HepG2 (cell line): Measurements from ENCODE around the gene COL4A2. TPM values are rescaled to one million over a fixed set of nuclear protein-coding genes. Genes with fewer than 3 reads are reported as not detected.

Experiments used
- ATAC-seq: fragments of 200-7000 bp; cut with Tn5 transposase; 3 replicates; pipeline ENCODE4 v1.9.1; 2020; ENCODE audit warnings: mild to moderate bottlenecking, moderate library complexity
- BruUV-seq: library from RNA; stranded (reverse); fragments of 400-500 nt; replicated peaks from 2 replicates; lab custom pipeline; 2021; lab: Mats Ljungman, UMichigan
- CTCF ChIA-PET: fragments of 300-600 bp; formaldehyde crosslinking; extraction: SDS; loops from one replicate; lab custom pipeline; 2021; ENCODE audit warnings: low total read pairs, inconsistent platforms, low intra/inter-chr PET ratio; lab: Yijun Ruan, JAX
- POLR2A ChIA-PET: fragments of 350-600 bp; sonication (Branson Sonifier 250); formaldehyde crosslinking; loops from one replicate; lab custom pipeline; 2020; ENCODE audit warnings: antibody characterized with exemption, inconsistent platforms; lab: Yijun Ruan, JAX
- DNase-seq: peaks from one replicate; pipeline ENCODE4 v3.0.0-alpha.2; 2015; ENCODE audit warnings: low spot score
- FAIRE-seq: peaks from 3 replicates; lab custom pipeline; 2011; peaks lifted over from hg19 to GRCh38; lab: Jason Lieb, UNC
- H2AFZ ChIP-seq: one replicate; pipeline ENCODE4 v1.6.1; 2011; ENCODE audit warnings: low read length, inconsistent platforms
- H3K27ac ChIP-seq: fragments of 300-600 bp; 3 replicates; pipeline ENCODE4 v1.8.0; 2011; ENCODE audit warnings: mixed run types, mild to moderate bottlenecking, mixed read lengths, low read length, inconsistent platforms; ENCODE audit not compliant: insufficient read depth; ENCODE audit errors: extremely low read length
- H3K27me3 ChIP-seq, 2 experiments: fragments of 200-600 bp in 1 of 2; 2 replicates in 1 of 2; 3 replicates in 1 of 2; pipeline versions ENCODE4 v1.6.0 to v1.8.0; 2011; ENCODE audit warnings: low read length in 2 of 2, mild to moderate bottlenecking in 2 of 2, moderate library complexity in 2 of 2, inconsistent platforms in 1 of 2; ENCODE audit not compliant: insufficient read depth in 2 of 2, control insufficient read depth in 1 of 2
- H3K36me3 ChIP-seq, 2 experiments: fragments of 200-600 bp in 1 of 2; replicated peaks in 1 of 2; 2 replicates in 1 of 2; 3 replicates in 1 of 2; pipeline versions ENCODE4 v1.5.1 to v1.8.0; 2011; ENCODE audit warnings: low read length in 2 of 2, inconsistent platforms in 1 of 2; ENCODE audit not compliant: insufficient read depth in 2 of 2, control insufficient read depth in 1 of 2
- H3K4me1 ChIP-seq: 2 replicates; pipeline ENCODE4 v1.5.1; 2012; ENCODE audit warnings: low read length, inconsistent platforms; ENCODE audit not compliant: insufficient read depth
- H3K4me2 ChIP-seq: 2 replicates; pipeline ENCODE4 v1.6.0; 2011; ENCODE audit warnings: low read depth, low read length, inconsistent platforms
- H3K4me3 ChIP-seq, 3 experiments: fragments of 200-600 bp in 1 of 3; sonication (generic), shearing (Covaris generic) in 1 of 3; replicated peaks in 1 of 3; 2 replicates each; pipeline ENCODE4 v1.5.1; 2011 to 2016; ENCODE audit warnings: low read length in 3 of 3, inconsistent platforms in 2 of 3, low read depth in 2 of 3, mild to moderate bottlenecking in 2 of 3, control low read depth in 1 of 3, mixed read lengths in 1 of 3; ENCODE audit not compliant: insufficient read depth in 1 of 3
- H3K79me2 ChIP-seq: one replicate; pipeline ENCODE4 v1.6.1; 2011; ENCODE audit warnings: low read length, inconsistent platforms; ENCODE audit not compliant: insufficient read depth
- H3K9ac ChIP-seq: 2 replicates; pipeline ENCODE4 v1.6.0; 2011; ENCODE audit warnings: mild to moderate bottlenecking, low read depth, low read length, inconsistent platforms; ENCODE audit not compliant: insufficient read depth
- H3K9me3 ChIP-seq: 2 replicates; pipeline ENCODE4 v1.5.1; 2012; ENCODE audit warnings: mild to moderate bottlenecking, low read length
- H4K20me1 ChIP-seq: 2 replicates; pipeline ENCODE4 v1.6.0; 2011; ENCODE audit warnings: inconsistent platforms, mild to moderate bottlenecking, low read length, moderate library complexity; ENCODE audit not compliant: insufficient read depth
- HOXA7 ChIP-seq: sonication (generic); formaldehyde crosslinking; IDR thresholded peaks from 2 replicates; pipeline ENCODE4 v1.8.1; 2022; ENCODE audit warnings: mild to moderate bottlenecking, missing genetic modification reagents, moderate library complexity
- KDM1A ChIP-seq: IDR thresholded peaks from 2 replicates; pipeline ENCODE4 v1.6.1; 2016; ENCODE audit warnings: missing compliant biosample characterization
- NONO ChIP-seq, 2 experiments: fragments of 450-650 bp in 1 of 2; sonication (generic) in 1 of 2; formaldehyde crosslinking in 1 of 2; IDR thresholded peaks in 1 of 2; conservative IDR thresholded peaks in 1 of 2; 2 replicates each; pipeline versions ENCODE4 v1.6.1 to v1.8.0; 2017 to 2022; ENCODE audit warnings: mild to moderate bottlenecking in 1 of 2, missing genetic modification reagents in 1 of 2, moderate library complexity in 1 of 2
- SIN3A ChIP-seq: IDR thresholded peaks from 2 replicates; pipeline ENCODE4 v1.6.1; 2011; ENCODE audit warnings: low read depth, mild to moderate bottlenecking, control low read depth, low read length, borderline replicate concordance
- ZBTB20 ChIP-seq: sonication (generic); formaldehyde crosslinking; IDR thresholded peaks from 2 replicates; pipeline ENCODE4 v1.8.1; 2023; ENCODE audit warnings: missing genetic modification reagents, low read depth, mild to moderate bottlenecking, borderline replicate concordance
- ZNF230 ChIP-seq: sonication (generic); formaldehyde crosslinking; IDR thresholded peaks from 2 replicates; pipeline ENCODE4 v1.4.0; 2020; ENCODE audit warnings: mild to moderate bottlenecking, missing genetic modification reagents
- ZNF879 ChIP-seq: sonication (generic); formaldehyde crosslinking; IDR thresholded peaks from 2 replicates; pipeline ENCODE4 v1.8.1; 2023; ENCODE audit warnings: missing genetic modification reagents
- WGBS: methylation state at CpG from one replicate; pipeline ENCODE4 v1.1.6; 2017; ENCODE audit warnings: low lambda C conversion rate; 5-methylcytosine and 5-hydroxymethylcytosine counted together
- in situ Hi-C: cut with HindIII; loops from 2 replicates; pipeline ENCODE4 v1.10.0; 2017; ENCODE audit warnings: low pct_unique_long_range_greater_than_20kb; ENCODE audit not compliant: extremely low pct_ligation_motif_present
- intact Hi-C: fragments of 100-400 bp; cut with micrococcal nuclease; formaldehyde crosslinking; loops from one replicate; pipeline ENCODE4 v1.10.0; 2022; ENCODE audit not compliant: unreplicated experiment
- polyA plus RNA-seq, 8 experiments: library from polyadenylated mRNA; depleted of rRNA in 3 of 8; stranded (reverse) in 7 of 8; unstranded in 1 of 8; fragments of >200 nt; fragmentation: Illumina TruSeq in 4 of 8; extraction: Trizol in 4 of 8; gene quantifications; 2 replicates each; pipeline versions ENCODE4 v1.2.1 to v1.2.3, GENCODE V29; 2011 to 2016; ENCODE audit warnings: low read depth in 4 of 8, missing spikeins in 1 of 8, mixed read lengths in 1 of 8; ENCODE audit not compliant: insufficient read depth in 1 of 8
- total RNA-seq, 5 experiments: library from RNA; depleted of rRNA; stranded (reverse); fragments of >200 nt; fragmentation: Illumina TruSeq; extraction: Trizol; gene quantifications; 2 replicates each; pipeline ENCODE4 v1.2.3, GENCODE V29; 2016; ENCODE audit warnings: low read depth in 1 of 5
- TF ChIP-seq, protein P1 (sequence below): sonication (generic); formaldehyde crosslinking; IDR thresholded peaks from 2 replicates; pipeline ENCODE4 v1.4.0; 2020; ENCODE audit warnings: missing genetic modification reagents, borderline replicate concordance
- TF ChIP-seq, protein P2 (sequence below): sonication (generic); formaldehyde crosslinking; IDR thresholded peaks from 2 replicates; pipeline ENCODE4 v1.5.0; 2020; ENCODE audit warnings: missing genetic modification reagents
- TF ChIP-seq, protein P3 (sequence below), 2 experiments: sonication (generic) in 1 of 2; formaldehyde crosslinking in 1 of 2; IDR thresholded peaks; 2 replicates each; pipeline versions ENCODE4 v1.5.1 to v1.6.1; 2011 to 2020; ENCODE audit warnings: borderline replicate concordance in 1 of 2, low read depth in 1 of 2, low read length in 1 of 2, mild to moderate bottlenecking in 1 of 2, missing genetic modification reagents in 1 of 2, moderate library complexity in 1 of 2
- TF ChIP-seq, protein P4 (sequence below): sonication (generic); formaldehyde crosslinking; IDR thresholded peaks from 2 replicates; pipeline ENCODE4 v1.4.0; 2020; ENCODE audit warnings: missing genetic modification reagents

The COL4A2 gene
- total and polyA plus RNA-seq, 2 of the 13 experiments (the other 11 are each of a cell fraction or from before 2014, with no cell fraction given), result 0.22 to 1.9 TPM

DNA sequence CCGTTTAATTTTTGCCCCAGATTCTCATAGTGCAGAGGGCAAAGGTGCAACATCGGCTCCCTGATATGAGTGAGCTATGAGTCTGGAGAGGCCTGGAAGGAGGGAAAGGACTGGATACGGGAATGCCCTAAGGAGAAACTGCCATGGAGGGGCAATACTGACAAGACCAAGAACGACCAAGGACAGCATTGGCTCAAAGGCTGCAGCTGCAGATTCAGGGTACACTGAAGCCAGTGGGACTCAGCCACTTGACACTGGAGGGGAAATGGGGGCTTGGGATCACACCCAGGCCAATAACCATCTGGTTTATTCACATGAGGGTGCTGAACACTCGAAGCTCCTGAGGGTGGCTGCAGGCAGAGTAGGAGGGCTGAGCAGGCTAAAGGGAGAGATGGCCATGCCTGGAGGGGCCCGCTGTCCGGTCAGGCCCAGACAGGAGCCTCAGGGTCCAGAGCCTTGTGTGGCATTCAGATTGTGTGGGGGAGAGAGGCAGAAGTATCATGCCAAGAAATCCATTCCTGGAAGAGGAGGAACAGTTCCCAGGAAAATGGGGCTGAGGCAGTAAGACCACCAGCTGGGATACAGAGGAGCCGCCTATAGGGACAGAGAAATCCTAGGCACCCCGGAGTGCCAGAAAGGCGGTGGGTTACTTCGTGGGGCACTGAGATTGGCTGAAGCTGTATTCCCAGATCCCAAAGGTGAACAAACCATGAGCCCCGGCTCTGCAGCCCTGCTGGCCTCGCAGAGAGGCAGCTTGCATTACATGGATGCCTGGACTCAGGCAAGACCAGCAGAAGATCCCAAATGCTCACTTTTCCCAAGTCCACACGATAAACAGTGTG, 20.9 kb upstream of the COL4A2 start:
- in situ Hi-C loops, result no loop called here
- Histone ChIP-seq H3K79me2 (no peaks in the 10 kb centered on the region), H3K4me1 (no peaks in the 10 kb centered on the region), H2AFZ (no peak overlapping the region), H3K9me3 (no peaks in the 10 kb centered on the region), H3K4me3 (no peak overlapping the region), H3K9ac (no peak overlapping the region), H3K27me3 (peaks cover 4 to 46% of the 10 kb centered on the region in 2 experiments), H3K4me2 (no peak overlapping the region), H4K20me1 (no peaks in the 10 kb centered on the region), H3K27ac (no peak overlapping the region), H3K36me3 (no peaks in the 10 kb centered on the region)
- intact Hi-C loops, result no loop called here
- WGBS, result 8% methylated on average over 8 of the region's 14 CpGs
- ChIA-PET POLR2A (no interaction called here), CTCF (no interaction called here)
- no peak for DNase-seq
- BruUV-seq, result no TSS peak
- no peak for FAIRE-seq
- no peak for ATAC-seq
- no peak for TF ChIP-seq SIN3A
- TF ChIP-seq KDM1A (CRISPR knock-in tag), result no peak
- no peak for TF ChIP-seq ZBTB20 (CRISPR knock-in tag)
- TF ChIP-seq ZNF879 (CRISPR knock-in tag), result no peak
- no peak for TF ChIP-seq HOXA7 (CRISPR knock-in tag)
- TF ChIP-seq, protein P1, sequence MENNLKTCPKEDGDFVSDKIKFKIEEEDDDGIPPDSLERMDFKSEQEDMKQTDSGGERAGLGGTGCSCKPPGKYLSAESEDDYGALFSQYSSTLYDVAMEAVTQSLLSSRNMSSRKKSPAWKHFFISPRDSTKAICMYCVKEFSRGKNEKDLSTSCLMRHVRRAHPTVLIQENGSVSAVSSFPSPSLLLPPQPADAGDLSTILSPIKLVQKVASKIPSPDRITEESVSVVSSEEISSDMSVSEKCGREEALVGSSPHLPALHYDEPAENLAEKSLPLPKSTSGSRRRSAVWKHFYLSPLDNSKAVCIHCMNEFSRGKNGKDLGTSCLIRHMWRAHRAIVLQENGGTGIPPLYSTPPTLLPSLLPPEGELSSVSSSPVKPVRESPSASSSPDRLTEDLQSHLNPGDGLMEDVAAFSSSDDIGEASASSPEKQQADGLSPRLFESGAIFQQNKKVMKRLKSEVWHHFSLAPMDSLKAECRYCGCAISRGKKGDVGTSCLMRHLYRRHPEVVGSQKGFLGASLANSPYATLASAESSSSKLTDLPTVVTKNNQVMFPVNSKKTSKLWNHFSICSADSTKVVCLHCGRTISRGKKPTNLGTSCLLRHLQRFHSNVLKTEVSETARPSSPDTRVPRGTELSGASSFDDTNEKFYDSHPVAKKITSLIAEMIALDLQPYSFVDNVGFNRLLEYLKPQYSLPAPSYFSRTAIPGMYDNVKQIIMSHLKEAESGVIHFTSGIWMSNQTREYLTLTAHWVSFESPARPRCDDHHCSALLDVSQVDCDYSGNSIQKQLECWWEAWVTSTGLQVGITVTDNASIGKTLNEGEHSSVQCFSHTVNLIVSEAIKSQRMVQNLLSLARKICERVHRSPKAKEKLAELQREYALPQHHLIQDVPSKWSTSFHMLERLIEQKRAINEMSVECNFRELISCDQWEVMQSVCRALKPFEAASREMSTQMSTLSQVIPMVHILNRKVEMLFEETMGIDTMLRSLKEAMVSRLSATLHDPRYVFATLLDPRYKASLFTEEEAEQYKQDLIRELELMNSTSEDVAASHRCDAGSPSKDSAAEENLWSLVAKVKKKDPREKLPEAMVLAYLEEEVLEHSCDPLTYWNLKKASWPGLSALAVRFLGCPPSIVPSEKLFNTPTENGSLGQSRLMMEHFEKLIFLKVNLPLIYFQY (CRISPR knock-in tag), result no peak
- TF ChIP-seq, protein P2, sequence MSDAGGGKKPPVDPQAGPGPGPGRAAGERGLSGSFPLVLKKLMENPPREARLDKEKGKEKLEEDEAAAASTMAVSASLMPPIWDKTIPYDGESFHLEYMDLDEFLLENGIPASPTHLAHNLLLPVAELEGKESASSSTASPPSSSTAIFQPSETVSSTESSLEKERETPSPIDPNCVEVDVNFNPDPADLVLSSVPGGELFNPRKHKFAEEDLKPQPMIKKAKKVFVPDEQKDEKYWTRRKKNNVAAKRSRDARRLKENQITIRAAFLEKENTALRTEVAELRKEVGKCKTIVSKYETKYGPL (CRISPR knock-in tag), result no peak
- TF ChIP-seq, protein P3, sequence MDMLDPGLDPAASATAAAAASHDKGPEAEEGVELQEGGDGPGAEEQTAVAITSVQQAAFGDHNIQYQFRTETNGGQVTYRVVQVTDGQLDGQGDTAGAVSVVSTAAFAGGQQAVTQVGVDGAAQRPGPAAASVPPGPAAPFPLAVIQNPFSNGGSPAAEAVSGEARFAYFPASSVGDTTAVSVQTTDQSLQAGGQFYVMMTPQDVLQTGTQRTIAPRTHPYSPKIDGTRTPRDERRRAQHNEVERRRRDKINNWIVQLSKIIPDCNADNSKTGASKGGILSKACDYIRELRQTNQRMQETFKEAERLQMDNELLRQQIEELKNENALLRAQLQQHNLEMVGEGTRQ (IDR thresholded peaks at IDR 0.05; ENCODE audit: low read depth, low read length), result no peak
- TF ChIP-seq, protein P3 (CRISPR knock-in tag; IDR thresholded peaks at IDR 0.05; ENCODE audit: borderline replicate concordance), result no peak
- no peak for TF ChIP-seq ZNF230 (CRISPR knock-in tag)
- TF ChIP-seq NONO (IDR thresholded peaks at IDR 0.05), result no peak
- no peak for TF ChIP-seq NONO (CRISPR knock-in tag; conservative IDR thresholded peaks at IDR 0.05)
- TF ChIP-seq, protein P4, sequence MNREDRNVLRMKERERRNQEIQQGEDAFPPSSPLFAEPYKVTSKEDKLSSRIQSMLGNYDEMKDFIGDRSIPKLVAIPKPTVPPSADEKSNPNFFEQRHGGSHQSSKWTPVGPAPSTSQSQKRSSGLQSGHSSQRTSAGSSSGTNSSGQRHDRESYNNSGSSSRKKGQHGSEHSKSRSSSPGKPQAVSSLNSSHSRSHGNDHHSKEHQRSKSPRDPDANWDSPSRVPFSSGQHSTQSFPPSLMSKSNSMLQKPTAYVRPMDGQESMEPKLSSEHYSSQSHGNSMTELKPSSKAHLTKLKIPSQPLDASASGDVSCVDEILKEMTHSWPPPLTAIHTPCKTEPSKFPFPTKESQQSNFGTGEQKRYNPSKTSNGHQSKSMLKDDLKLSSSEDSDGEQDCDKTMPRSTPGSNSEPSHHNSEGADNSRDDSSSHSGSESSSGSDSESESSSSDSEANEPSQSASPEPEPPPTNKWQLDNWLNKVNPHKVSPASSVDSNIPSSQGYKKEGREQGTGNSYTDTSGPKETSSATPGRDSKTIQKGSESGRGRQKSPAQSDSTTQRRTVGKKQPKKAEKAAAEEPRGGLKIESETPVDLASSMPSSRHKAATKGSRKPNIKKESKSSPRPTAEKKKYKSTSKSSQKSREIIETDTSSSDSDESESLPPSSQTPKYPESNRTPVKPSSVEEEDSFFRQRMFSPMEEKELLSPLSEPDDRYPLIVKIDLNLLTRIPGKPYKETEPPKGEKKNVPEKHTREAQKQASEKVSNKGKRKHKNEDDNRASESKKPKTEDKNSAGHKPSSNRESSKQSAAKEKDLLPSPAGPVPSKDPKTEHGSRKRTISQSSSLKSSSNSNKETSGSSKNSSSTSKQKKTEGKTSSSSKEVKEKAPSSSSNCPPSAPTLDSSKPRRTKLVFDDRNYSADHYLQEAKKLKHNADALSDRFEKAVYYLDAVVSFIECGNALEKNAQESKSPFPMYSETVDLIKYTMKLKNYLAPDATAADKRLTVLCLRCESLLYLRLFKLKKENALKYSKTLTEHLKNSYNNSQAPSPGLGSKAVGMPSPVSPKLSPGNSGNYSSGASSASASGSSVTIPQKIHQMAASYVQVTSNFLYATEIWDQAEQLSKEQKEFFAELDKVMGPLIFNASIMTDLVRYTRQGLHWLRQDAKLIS (CRISPR knock-in tag), result no peak
